HepG2 (cell line): ENCODE results near the gene ATP6V0D1. TPM values are rescaled to one million over a fixed set of nuclear protein-coding genes. Genes with fewer than 3 reads are reported as not detected.

Experiments
- ATF7 ChIP-seq, 2 experiments: fragments of 450-650 bp in 1 of 2; sonication (generic) in 1 of 2; formaldehyde crosslinking in 1 of 2; IDR thresholded peaks; 2 replicates each; pipeline versions ENCODE4 v1.4.0 to v1.6.1; 2016 to 2020; ENCODE audit warnings: antibody characterized with exemption in 1 of 2, mild to moderate bottlenecking in 1 of 2, missing genetic modification reagents in 1 of 2
- CREB1 ChIP-seq, 2 experiments: fragments of 450-650 bp in 1 of 2; IDR thresholded peaks; 2 replicates each; pipeline ENCODE4 v1.6.1; 2016 to 2017; ENCODE audit warnings: control low read depth in 1 of 2, mild to moderate bottlenecking in 1 of 2, missing compliant biosample characterization in 1 of 2, missing genetic modification characterization in 1 of 2
- FOXC1 ChIP-seq: sonication (generic); formaldehyde crosslinking; IDR thresholded peaks from 2 replicates; pipeline ENCODE4 v1.8.0; 2022; ENCODE audit warnings: mild to moderate bottlenecking, missing genetic modification reagents, borderline replicate concordance
- GPBP1L1 ChIP-seq: sonication (generic); formaldehyde crosslinking; IDR thresholded peaks from 2 replicates; pipeline ENCODE4 v1.5.0; 2020; ENCODE audit warnings: mild to moderate bottlenecking, missing genetic modification reagents
- HNRNPK ChIP-seq: fragments of 200-400 bp; formaldehyde crosslinking; IDR thresholded peaks from 2 replicates; pipeline ENCODE4 v1.6.1; 2018; ENCODE audit warnings: low read length, low read depth, moderate library complexity, mild to moderate bottlenecking; ENCODE audit not compliant: poor library complexity, severe bottlenecking
- JDP2 ChIP-seq: sonication (generic); formaldehyde crosslinking; IDR thresholded peaks from 2 replicates; pipeline ENCODE4 v1.8.1; 2022; ENCODE audit warnings: missing genetic modification reagents, borderline replicate concordance
- KAT7 ChIP-seq: IDR thresholded peaks from 2 replicates; pipeline ENCODE4 v1.6.1; 2018; ENCODE audit warnings: borderline replicate concordance, missing compliant biosample characterization
- MTF2 ChIP-seq: sonication (generic); formaldehyde crosslinking; IDR thresholded peaks from 2 replicates; pipeline ENCODE4 v1.5.0; 2020; ENCODE audit warnings: missing genetic modification reagents, borderline replicate concordance
- NFATC3 ChIP-seq: sonication (generic); formaldehyde crosslinking; IDR thresholded peaks from 2 replicates; pipeline ENCODE4 v1.5.1; 2020; ENCODE audit warnings: mild to moderate bottlenecking, missing genetic modification reagents
- SALL2 ChIP-seq: sonication (generic); formaldehyde crosslinking; IDR thresholded peaks from 2 replicates; pipeline ENCODE4 v1.8.1; 2023; ENCODE audit warnings: mild to moderate bottlenecking, missing genetic modification reagents, inconsistent platforms
- SAP130 ChIP-seq: IDR thresholded peaks from 2 replicates; pipeline ENCODE4 v1.6.1; 2016; ENCODE audit warnings: low read depth
- SNAPC2 ChIP-seq: sonication (generic); formaldehyde crosslinking; IDR thresholded peaks from 2 replicates; pipeline ENCODE4 v1.8.1; 2022; ENCODE audit warnings: mild to moderate bottlenecking, missing genetic modification reagents
- ZFX ChIP-seq: sonication (generic); formaldehyde crosslinking; IDR thresholded peaks from 2 replicates; pipeline ENCODE4 v1.4.0; 2020; ENCODE audit warnings: mild to moderate bottlenecking, low read depth, missing genetic modification reagents, moderate library complexity
- ZNF160 ChIP-seq: sonication (generic); formaldehyde crosslinking; IDR thresholded peaks from 2 replicates; pipeline ENCODE4 v1.8.0; 2022; ENCODE audit warnings: mild to moderate bottlenecking, inconsistent platforms, missing genetic modification reagents
- ZNF263 ChIP-seq: sonication (generic); formaldehyde crosslinking; IDR thresholded peaks from 2 replicates; pipeline ENCODE4 v1.4.0; 2020; ENCODE audit warnings: missing genetic modification reagents
- ZNF629 ChIP-seq: sonication (generic); formaldehyde crosslinking; conservative IDR thresholded peaks from 2 replicates; pipeline ENCODE4 v1.5.0; 2020; ENCODE audit warnings: missing genetic modification reagents
- polyA plus RNA-seq, 8 experiments: library from polyadenylated mRNA; depleted of rRNA in 3 of 8; stranded (reverse) in 7 of 8; unstranded in 1 of 8; fragments of >200 nt; fragmentation: Illumina TruSeq in 4 of 8; extraction: Trizol in 4 of 8; gene quantifications; 2 replicates each; pipeline versions ENCODE4 v1.2.1 to v1.2.3, GENCODE V29; 2011 to 2016; ENCODE audit warnings: low read depth in 4 of 8, missing spikeins in 1 of 8, mixed read lengths in 1 of 8; ENCODE audit not compliant: insufficient read depth in 1 of 8
- total RNA-seq, 5 experiments: library from RNA; depleted of rRNA; stranded (reverse); fragments of >200 nt; fragmentation: Illumina TruSeq; extraction: Trizol; gene quantifications; 2 replicates each; pipeline ENCODE4 v1.2.3, GENCODE V29; 2016; ENCODE audit warnings: low read depth in 1 of 5
- TF ChIP-seq, protein P1 (sequence below): sonication (generic); formaldehyde crosslinking; IDR thresholded peaks from 2 replicates; pipeline ENCODE4 v1.5.0; 2020; ENCODE audit warnings: mild to moderate bottlenecking, missing genetic modification reagents, borderline replicate concordance
- TF ChIP-seq, protein P2 (sequence below): sonication (generic); formaldehyde crosslinking; conservative IDR thresholded peaks from 2 replicates; pipeline ENCODE4 v1.4.0; 2020; ENCODE audit warnings: missing genetic modification reagents
- TF ChIP-seq, protein P3 (sequence below): sonication (generic); formaldehyde crosslinking; IDR thresholded peaks from 2 replicates; pipeline ENCODE4 v1.4.0; 2020; ENCODE audit warnings: mild to moderate bottlenecking, missing genetic modification reagents

The ATP6V0D1 gene
- total and polyA plus RNA-seq, 2 of the 13 experiments (the other 11 are each of a cell fraction or from before 2014, with no cell fraction given): 51.1 to 61.3 TPM

GRCh38 chr16:67530013-67530939 is 49.3 kb upstream of the ATP6V0D1 start (continued):
- TF ChIP-seq ZNF629 (CRISPR knock-in tag): no peak
- TF ChIP-seq, protein P1, sequence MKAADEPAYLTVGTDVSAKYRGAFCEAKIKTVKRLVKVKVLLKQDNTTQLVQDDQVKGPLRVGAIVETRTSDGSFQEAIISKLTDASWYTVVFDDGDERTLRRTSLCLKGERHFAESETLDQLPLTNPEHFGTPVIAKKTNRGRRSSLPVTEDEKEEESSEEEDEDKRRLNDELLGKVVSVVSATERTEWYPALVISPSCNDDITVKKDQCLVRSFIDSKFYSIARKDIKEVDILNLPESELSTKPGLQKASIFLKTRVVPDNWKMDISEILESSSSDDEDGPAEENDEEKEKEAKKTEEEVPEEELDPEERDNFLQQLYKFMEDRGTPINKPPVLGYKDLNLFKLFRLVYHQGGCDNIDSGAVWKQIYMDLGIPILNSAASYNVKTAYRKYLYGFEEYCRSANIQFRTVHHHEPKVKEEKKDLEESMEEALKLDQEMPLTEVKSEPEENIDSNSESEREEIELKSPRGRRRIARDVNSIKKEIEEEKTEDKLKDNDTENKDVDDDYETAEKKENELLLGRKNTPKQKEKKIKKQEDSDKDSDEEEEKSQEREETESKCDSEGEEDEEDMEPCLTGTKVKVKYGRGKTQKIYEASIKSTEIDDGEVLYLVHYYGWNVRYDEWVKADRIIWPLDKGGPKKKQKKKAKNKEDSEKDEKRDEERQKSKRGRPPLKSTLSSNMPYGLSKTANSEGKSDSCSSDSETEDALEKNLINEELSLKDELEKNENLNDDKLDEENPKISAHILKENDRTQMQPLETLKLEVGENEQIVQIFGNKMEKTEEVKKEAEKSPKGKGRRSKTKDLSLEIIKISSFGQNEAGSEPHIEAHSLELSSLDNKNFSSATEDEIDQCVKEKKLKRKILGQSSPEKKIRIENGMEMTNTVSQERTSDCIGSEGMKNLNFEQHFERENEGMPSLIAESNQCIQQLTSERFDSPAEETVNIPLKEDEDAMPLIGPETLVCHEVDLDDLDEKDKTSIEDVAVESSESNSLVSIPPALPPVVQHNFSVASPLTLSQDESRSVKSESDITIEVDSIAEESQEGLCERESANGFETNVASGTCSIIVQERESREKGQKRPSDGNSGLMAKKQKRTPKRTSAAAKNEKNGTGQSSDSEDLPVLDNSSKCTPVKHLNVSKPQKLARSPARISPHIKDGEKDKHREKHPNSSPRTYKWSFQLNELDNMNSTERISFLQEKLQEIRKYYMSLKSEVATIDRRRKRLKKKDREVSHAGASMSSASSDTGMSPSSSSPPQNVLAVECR (CRISPR knock-in tag): peak; percentile 53; the same call in 1 of the 2 replicates
- TF ChIP-seq SALL2: peak; percentile 64
- TF ChIP-seq, protein P2, sequence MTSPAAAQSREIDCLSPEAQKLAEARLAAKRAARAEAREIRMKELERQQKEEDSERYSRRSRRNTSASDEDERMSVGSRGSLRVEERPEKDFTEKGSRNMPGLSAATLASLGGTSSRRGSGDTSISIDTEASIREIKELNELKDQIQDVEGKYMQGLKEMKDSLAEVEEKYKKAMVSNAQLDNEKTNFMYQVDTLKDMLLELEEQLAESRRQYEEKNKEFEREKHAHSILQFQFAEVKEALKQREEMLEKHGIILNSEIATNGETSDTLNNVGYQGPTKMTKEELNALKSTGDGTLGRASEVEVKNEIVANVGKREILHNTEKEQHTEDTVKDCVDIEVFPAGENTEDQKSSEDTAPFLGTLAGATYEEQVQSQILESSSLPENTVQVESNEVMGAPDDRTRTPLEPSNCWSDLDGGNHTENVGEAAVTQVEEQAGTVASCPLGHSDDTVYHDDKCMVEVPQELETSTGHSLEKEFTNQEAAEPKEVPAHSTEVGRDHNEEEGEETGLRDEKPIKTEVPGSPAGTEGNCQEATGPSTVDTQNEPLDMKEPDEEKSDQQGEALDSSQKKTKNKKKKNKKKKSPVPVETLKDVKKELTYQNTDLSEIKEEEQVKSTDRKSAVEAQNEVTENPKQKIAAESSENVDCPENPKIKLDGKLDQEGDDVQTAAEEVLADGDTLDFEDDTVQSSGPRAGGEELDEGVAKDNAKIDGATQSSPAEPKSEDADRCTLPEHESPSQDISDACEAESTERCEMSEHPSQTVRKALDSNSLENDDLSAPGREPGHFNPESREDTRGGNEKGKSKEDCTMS (CRISPR knock-in tag): no peak
- no peak for TF ChIP-seq FOXC1 (CRISPR knock-in tag)
- TF ChIP-seq NFATC3: no peak
- TF ChIP-seq GPBP1L1 (CRISPR knock-in tag): no peak
- peak; percentile 81 for TF ChIP-seq CREB1 (IDR thresholded peaks at IDR 0.05)
- TF ChIP-seq CREB1 (CRISPR knock-in tag; IDR thresholded peaks at IDR 0.05): no peak
- no peak for TF ChIP-seq JDP2
- TF ChIP-seq KAT7 (CRISPR knock-in tag): 0 out of 2 replicates have a peak, but pooled peaks have one; percentile 27
- TF ChIP-seq, protein P3, sequence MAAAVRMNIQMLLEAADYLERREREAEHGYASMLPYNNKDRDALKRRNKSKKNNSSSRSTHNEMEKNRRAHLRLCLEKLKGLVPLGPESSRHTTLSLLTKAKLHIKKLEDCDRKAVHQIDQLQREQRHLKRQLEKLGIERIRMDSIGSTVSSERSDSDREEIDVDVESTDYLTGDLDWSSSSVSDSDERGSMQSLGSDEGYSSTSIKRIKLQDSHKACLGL: peak; percentile 27; the same call in 1 of the 2 replicates
- TF ChIP-seq SAP130 (CRISPR knock-in tag): peak; percentile 67
- peak; percentile 63; the same call in 1 of the 2 replicates for TF ChIP-seq ZNF263 (CRISPR knock-in tag)
- peak; percentile 74 for TF ChIP-seq ATF7 (IDR thresholded peaks at IDR 0.05)
- no peak; the same call in 1 of the 2 replicates for TF ChIP-seq ATF7 (CRISPR knock-in tag; IDR thresholded peaks at IDR 0.05)
- TF ChIP-seq HNRNPK: peak; percentile 58
- TF ChIP-seq ZFX (CRISPR knock-in tag): peak; percentile 17; the same call in 1 of the 2 replicates
- 0 out of 2 replicates have a peak, but pooled peaks have one; percentile 47 for TF ChIP-seq ZNF160
- TF ChIP-seq SNAPC2 (CRISPR knock-in tag): peak; percentile 68; the same call in 1 of the 2 replicates
- 0 out of 2 replicates have a peak, but pooled peaks have one; percentile 7 for TF ChIP-seq MTF2 (CRISPR knock-in tag)
